CMK (cell line): ENCODE results near the gene PKM.
"Not testable (repeated sequence)": the region's sequence is repeated elsewhere in the genome, so short reads cannot be mapped to it uniquely, and the experiment has no call there.

Experiments
- DNase-seq: peaks from one replicate; pipeline ENCODE4 v3.0.0-alpha.2; 2010; ENCODE audit warnings: low read depth

The PKM gene

DNA sequence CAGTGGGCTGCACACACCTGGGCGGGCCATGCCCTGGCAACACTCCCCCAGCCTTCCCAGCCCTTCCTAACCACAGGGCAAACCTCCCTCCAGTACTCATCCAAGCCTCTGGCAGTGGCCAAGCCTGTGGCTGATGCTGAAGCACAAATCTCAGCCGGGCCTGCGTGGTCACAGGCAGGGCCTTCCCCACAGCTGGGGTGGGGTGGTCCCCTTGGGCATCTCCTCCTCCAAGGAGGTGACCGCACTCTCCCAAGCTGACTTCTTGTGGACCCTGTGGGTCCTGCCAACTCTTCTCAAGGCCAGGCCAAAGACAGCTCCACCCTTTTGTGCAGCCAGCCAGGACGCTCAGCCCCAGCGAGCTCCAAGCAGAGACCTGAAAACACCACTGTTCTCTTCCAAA lies 54.8 kb downstream of the PKM start:
- no peak for DNase-seq

DNA sequence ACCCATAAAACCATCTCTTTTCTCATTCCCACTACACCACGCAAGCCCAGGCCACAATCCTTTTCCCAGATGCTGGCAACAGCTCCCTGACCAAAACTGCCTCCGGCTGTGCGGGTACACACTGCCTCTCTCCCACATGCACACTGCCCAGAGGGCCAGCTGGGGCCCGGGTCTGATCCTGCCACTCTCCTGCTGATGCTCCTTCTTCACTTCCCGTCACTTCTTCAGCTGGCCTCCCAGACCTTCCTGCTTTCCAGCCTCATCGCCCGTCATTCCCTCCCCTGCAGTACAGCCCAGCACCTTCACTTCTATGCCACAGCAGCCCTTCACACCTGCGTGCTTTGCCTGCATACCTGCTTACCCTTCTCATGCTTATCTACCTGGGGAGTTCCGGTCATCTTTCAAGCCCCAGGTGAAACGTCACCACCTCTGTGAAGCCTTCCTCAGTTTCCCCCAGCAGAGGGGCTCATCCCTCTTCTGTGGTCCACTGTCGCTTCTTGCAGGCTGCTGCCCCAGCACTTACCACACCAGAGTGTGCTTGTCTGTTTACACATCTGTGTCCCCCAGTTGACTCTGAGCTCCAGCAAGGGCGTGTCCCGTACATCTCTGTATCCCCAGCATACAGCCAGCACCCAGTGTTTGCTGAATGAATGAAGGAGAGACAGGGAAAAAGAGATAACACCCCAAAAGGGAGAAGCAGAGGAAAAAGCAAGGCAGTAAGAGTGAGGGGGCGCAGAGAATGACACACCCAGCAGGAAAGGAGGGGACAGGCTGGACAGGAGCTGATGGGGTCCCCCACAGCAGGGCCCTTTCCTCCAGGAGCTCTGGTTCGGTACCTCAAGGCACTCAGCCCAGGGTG lies 55.6 kb downstream of the PKM start:
- DNase-seq, result no peak

DNA sequence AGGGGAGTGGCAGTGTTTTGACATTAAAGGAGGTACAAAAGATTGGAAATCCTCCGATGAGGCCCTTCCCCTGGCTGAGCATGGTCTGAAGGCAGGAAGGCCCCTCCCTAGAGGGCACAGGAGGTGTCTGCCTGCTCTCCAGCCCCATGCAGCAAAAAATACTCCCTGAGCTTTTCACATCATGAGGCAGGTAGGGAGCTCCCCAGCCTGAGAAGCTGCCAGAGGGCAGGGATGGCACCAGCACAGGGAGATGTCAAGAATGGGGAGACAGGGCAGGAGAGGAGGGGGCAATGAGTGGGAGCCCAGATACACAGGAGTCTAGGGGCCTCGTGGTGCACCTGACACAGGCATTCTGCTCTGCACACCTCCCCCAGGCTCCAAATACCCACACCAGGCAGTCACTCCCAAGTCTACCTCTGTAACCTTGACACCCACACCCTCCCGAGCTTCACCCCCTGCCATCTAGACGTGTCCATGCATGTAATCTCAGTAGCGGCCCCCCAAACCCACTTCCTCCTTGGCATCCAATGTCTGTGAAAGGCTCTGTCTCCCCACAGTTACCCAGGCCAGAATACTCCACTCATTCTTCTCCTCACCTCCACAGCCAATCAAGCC lies 56.3 kb downstream of the PKM start:
- DNase-seq, result no peak

DNA sequence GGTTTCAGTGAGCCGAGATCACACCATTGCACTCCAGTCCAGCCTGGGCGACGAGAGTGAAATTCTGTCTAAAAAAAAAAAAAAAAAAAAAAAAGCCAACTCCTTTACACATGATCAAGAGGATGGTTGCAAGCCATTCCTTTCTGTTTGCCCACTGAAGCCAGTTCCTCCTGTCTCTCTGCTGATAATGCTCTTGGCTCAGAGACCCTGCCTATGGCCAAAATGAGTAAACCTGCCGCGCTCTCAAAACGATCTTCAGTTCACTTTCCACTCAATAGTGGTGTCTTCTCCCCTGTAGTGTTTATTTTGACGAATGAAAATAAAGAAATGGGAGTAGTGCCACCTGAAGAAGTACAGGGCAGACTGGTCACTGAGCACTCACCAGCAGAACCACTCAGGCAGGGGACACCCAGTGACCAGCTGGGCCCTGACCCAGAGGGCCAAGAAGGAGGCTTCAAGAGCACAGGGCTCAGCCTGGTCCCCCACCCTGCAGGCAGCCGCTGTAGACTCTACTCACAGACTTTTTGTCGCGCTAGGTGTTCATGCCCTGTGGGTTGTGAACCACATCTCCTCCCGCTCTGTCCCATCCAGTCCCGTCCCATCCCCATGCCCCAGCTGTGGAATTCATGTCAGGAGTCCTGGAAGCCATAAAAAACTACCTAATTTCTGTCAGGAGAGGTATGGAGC lies 57.0 kb downstream of the PKM start:
- no peak for DNase-seq

DNA sequence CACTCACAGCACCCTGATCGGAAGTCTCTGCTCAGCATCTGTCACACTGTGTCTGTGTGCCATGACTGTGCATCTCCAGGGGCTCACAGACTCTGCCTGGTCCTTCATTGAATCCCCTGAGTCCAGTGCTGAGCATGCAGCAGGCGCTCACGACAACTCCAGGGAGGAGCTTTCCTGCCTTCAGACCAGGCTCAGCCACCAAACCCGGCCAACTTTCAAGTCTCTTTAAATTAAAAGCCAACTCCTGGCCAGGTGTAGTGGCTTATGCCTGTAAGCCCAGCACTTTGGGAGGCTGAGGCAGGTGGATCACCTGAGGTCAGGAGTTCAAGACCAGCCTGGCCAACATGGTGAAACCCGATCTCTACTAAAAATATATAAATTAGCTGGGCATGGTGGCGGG lies 57.6 kb downstream of the PKM start:
- DNase-seq, result no peak

DNA sequence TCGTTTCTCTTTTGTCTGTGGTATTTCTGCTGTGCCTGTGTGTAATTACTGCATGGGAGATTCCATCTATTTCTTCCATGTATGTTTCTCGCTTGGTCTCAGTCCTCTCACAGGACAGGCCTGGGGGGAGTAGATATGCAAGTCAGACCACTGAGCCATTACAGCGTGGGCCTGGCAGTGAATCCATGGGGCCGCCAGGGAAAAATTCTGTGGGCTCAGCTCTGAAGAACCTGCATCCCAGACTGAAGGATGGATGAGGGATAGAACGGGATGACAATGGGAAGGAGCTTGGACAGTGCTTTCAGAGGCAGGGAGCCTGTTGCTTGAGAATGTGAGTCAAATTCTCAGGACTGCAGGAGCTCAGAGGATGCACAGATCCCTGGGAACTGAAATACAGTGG lies 58.2 kb downstream of the PKM start:
- DNase-seq, result no peak

DNA sequence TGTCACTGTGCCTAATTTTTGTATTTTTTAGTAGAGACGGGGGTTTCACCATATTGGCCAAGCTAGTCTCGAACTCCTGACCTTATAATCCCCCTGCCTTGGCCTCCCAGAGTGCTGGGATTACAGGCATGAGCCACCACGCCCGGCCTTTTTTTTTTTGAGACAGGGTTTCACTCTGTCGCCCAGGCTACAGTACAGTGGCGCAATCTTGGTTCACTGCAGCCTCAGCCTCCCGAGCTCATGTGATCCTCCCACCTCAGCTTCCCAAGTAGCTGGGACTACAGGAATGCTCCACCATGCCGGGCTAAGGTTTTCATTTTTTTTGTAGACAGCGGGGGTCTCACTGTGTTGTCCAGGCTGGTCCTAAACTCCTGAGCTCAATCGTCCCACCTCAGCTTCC lies 59.0 kb downstream of the PKM start:
- DNase-seq, result not testable (repeated sequence)

DNA sequence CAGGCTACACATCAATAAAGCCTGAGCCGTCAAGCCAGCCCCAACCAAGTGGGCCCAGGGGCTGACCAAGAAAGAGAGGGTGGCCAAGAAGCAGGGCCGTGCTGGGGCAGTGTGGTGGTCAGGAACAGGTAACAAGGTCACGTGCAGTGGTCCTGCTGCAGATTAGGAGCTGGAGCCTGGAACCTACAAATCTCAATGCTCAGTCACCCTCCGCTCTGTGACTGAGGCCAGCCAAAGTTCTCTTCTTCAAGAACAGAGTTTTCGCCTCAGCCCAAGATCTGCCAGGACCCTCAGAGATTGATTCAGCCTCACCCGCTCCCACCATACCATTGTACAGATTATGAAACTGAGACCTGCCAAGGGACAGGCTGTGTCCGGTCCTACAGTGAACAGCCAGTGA lies 60.3 kb downstream of the PKM start:
- DNase-seq, result no peak

DNA sequence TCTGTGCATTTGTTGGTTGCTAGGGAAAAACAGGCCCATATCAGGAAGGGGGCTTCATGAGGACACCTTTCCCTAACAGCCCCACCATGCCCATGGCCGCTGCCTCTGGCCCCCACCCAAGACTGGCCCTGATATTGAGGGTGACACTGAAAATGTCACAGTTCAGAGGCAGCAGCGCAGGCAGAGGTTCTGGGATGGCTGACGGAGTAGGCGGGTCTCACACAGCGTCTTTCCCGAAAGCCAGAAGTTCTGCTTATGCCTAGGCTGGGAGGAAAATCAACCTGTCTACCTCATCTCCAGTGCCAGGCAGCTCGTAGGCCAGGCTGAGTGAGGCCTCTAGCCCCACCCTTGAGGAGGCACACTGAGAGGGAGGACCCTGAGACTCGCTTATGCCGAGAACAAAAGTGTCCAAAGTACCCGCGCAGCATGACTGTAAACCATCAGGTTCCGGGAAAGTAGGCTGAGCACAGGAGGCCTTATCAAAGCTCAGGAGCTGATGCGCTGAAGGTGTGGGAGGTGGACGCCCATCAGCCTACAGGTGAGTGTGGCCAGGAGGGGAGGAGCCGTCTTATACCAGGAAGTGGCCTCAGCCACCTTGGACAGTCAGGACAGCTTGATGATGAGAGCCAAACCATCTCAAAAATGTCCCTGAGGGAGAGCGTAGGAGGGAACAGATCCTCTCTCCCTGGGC lies 60.9 kb downstream of the PKM start:
- no peak for DNase-seq

DNA sequence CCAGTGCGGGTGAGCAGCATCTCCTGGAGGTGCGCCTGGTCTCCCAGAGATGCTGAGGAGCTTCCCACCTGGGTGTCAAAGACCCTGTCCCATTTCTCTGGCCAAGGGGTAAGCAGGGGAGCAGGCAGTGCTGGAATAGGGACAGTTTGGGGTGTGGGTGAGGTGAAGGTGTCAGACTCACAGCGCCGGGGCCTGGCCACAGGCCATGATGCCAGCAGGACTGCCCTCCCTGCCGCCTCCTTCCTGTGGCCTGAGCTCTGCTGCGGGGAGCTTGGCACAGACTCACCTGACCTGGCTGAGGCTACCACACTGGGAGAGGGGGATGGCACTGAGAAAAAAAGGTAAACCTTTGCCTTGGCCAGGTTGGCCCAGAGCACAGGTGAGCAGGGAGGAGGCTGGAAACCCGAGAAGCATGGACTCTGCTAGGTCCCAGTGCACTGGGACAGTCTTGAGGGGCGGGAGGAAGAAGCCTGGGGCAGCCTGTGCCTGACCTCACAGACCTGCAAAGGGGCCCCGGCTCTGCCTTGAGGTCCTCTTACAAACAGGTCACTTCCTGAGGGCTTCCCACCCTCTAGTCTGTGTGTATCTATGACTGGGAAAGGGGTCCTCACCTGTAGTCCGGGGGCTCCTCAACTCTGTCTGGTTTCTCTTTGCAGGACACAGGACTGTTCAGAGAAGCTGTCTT lies 61.6 kb downstream of the PKM start:
- DNase-seq, result no peak

DNA sequence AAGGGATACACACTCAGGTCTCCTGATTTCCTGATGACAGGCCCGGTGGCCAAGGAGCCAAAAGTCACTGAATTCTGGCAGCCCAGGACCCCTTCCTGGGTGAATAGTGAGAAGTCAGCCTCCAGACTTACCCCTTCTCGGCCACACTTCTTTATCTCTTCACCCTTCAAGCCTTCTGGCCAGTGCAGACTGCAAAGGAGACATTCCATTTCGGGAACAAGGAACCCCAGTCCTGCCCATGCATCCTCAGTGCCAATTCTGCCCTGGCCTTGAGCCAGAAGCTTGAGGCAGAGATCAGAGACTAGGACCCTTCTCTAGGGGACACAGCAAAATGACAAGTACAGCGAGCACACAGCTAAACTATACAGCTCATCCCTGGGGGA lies 62.2 kb downstream of the PKM start:
- DNase-seq, result no peak

DNA sequence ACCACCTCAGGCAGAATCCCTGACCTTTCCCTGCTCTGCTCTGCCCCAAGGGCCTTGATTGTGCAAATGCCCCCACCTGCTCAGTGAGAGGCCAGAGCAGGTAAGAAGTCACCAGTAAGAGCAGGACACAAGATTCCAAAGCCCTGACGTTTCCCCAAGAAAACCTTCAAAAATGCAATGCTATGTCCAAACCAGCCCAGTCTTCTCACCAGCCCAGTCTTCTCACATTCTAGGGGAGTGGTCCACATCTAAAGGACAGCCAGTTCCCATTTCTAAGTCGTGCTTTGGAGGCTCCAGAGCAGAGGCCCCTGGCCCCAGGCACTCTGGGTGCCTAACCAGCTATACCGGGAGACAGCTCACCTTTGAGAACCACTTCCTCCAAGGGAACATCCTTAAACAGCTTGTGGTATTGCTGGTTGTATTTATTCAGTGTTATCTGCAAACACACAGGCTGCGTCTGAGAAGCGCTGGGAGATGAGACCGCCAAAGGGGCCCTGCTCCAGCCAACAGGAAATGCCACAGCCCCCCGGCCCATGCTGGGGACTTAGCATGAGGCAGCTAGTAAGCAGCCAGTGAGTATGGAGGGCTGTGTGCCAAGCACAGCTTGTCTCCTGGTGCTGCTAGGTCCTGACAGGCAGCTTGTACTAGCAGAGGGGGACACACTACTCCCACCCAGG lies 62.7 kb downstream of the PKM start:
- peak; percentile 40 for DNase-seq

DNA sequence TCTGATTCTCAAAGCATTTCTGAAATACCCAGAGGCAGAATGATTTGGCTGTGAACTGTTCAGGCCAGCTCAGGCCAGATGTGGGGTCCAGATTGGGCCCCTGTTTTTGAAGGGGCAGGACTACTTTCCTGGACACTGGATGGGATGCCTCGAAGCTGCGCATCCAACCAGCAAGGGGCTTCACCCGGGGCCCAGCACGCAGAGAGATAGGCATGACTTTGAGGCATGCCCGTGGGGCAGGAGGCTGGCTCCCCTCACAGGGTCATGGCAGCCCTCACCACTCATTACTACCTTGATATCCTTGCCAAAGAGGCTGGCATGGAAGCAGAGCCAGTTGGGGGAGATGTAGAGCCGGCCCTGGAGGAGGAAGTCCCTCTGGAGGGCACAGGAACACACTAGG lies 63.5 kb downstream of the PKM start:
- DNase-seq, result no peak

DNA sequence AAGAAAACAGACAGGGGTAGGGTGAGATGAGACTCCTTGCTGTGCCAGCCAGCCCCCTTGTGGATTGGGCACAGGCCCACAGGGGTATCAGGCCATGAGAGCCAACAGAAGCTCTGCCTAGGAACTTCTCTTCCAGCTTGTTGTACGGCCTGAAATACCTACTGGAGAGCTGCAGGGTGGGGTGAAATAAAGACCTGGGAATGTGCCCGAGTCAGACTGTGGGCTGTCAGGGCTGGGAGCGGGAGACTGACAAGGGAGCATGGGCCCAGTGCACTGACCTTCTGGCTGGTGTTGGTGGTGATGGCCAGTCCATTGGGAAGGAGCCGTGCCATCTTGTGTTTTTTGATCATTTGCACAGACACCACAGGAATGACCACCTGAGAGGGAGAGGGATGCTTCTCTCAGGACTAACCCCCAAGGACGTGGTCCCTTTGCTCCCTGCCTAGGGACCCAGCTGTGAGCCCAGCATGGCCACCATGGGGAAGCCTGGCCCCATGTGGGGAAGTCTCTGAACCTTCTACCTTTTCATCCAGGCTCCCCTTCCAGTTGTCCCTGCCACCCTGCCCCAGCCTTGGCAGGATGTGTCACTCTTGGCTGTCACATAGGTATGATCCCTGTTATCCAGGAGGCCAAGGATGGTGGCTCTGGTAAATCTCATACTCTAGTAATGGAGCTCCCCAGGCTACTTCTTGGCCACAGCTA lies 64.1 kb downstream of the PKM start:
- DNase-seq, result no peak

DNA sequence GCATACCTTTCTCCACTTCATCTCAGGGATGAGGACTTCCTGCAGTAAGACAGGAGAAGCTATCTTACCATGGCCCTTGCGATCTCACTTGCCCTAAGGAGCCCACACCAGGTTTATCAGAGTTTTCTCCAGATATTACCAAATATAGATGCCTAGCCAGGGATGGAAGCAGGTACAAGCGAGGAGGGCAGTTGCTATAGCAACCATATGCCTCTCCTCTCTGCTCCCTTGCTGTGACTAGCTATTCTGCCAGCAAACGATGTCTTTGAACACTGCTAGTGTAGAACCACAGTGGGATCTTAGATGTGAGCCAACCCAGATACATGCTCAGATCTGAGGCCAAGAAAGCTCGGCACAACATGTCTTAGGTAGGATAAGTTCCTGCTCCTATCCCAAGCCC lies 67.3 kb downstream of the PKM start:
- DNase-seq, result no peak

DNA sequence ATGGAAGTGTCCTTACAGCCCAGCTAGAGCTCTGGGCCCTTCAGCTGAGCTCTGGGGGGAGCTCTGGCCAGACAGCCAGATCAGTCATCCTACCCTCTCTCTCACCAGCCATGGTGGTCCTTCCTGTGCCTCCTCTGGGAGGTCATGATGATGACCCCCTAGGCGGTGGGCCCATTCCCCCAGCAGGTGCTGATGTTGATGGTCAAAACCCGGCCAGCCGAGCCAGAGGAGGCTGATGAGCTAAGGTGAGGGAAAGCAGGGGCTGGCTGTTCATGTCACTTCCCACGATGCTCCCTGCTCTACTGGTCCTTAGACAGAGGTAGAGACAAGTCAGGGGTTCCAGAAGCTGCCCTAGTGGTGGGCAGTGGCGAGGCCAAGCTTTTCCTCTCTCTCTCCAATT lies 68.4 kb downstream of the PKM start:
- DNase-seq, result no peak

DNA sequence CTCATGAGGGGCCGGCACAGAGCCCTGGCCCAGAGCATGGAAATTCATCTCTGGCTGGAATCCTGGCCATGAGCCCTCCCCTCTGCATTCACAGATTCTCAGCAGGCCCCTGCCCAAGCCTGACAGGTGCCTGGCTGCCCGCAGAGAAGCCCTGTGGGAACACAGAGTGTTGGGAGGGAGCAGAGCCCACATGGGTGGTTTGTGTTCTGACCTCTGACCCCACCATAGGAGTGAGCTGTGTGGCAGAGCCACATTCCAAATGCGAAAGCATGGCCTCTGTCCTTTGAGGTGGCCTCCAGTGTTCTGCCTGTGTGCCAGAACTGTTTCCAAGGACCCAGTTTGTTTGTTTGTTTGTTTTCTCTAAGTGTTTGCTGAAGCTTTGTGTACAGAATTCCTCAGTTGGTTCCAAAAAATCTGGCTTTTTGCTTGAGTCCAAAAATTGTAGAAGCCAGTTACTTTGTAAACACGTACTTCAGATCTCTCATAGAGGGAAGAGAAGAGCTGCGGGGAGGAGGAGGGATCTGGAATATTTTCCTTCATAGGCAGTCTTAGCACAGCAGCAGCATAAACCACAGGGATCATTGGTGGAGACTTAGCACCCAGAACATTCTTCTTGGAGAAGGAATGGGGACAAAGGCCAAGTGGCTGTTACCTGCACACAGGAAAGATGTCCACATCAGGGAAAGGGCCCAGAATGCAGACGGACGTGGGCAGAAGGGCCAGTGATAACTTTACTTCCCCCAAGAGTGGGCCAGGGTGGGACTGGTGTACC lies 69.4 kb downstream of the PKM start:
- no peak for DNase-seq

DNA sequence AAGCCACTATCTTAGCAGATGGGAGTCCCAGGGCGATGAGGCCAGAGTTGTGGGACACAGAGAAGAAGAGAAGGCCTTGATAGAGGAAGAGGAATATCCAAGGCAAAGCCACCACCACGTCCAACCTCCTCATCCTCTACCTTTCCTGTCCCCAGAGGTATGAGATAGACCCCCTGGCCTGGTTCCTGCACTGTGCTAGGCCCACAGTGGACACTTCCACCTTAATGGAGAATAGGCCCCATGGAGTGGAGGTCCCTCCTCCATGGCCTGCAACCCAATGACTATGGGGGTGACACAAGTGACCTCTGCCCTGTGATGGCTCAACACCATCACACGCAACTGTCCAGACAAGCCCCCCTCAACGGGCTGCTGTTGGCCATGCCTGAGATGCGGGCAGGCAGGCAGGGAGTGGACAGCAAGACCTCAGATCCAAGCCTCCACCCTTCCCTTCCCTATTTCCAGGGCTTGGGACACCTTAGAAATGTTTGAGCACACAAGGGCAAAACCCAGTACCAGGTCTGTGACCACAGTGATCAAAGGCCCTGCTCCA lies 70.2 kb downstream of the PKM start:
- DNase-seq, result no peak

DNA sequence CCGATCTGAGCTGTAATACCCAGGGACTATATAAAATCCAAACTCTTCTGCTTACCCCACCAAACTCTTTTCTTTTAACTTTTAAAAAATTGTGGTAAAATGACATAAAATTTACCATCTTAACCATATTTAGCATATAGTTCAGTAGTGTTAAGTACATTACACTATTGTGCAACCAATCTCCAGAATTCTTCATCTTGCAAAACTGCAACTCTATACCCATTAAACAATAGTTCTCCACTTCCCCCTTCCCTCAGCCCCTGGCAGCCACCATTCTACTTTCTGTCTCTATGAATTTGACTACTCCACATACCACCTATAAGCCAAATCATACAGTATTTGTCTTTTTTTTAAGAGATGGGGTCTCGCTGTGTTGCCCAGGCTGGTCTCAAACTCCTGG lies 74.1 kb downstream of the PKM start:
- no peak for DNase-seq
